Left lung (tissue), 10 donors: ENCODE measurements around the gene SYCP2. TPM values are rescaled to one million over a fixed set of nuclear protein-coding genes. Genes with fewer than 3 reads are reported as not detected.

Source experiments
- ATAC-seq: fragments of 200-7000 bp; cut with Tn5 transposase; one replicate; pipeline ENCODE4 v1.9.1; 2020; ENCODE audit warnings: moderate library complexity
- DNase-seq, 4 donors: peaks; one replicate each; pipeline ENCODE4 v3.0.0-alpha.2; 2013 to 2020
- H3K27ac ChIP-seq, 2 donors: fragments of 200-600 bp; sonication (generic) in 1 of 2; one replicate each; pipeline versions ENCODE4 v1.5.0 to v1.8.0; 2020 to 2021
- H3K27me3 ChIP-seq, 2 donors: fragments of 200-600 bp; sonication (generic) in 1 of 2; one replicate each; pipeline versions ENCODE4 v1.5.0 to v1.8.0; 2020 to 2021
- H3K36me3 ChIP-seq, 2 donors: fragments of 200-600 bp; sonication (generic) in 1 of 2; one replicate each; pipeline versions ENCODE4 v1.5.0 to v1.8.0; 2020 to 2021
- H3K4me1 ChIP-seq, 2 donors: fragments of 200-600 bp; one replicate each; pipeline ENCODE4 v1.8.0; 2021
- H3K4me3 ChIP-seq, 2 donors: fragments of 200-600 bp; sonication (generic) in 1 of 2; one replicate each; pipeline versions ENCODE4 v1.5.0 to v1.8.0; 2020 to 2021; ENCODE audit warnings: mild to moderate bottlenecking in 1 of 2
- H3K9me3 ChIP-seq, 2 donors: fragments of 200-600 bp; sonication (generic) in 1 of 2; one replicate each; pipeline versions ENCODE4 v1.5.0 to v1.8.0; 2020 to 2021
- CTCF ChIP-seq, 2 donors: fragments of 200-600 bp; sonication (generic) in 1 of 2; IDR thresholded peaks; one replicate each; pipeline versions ENCODE4 v1.5.0 to v1.8.0; 2021; ENCODE audit warnings: antibody characterized with exemption in 2 of 2
- intact Hi-C, 2 donors: fragments of 100-400 bp; cut with DNase I; formaldehyde crosslinking; loops; one replicate each; pipeline versions ENCODE4 v1.11.2 to v1.14.2; 2022
- polyA plus RNA-seq, 6 donors: library from polyadenylated mRNA; unstranded; fragments of 120-200 nt; gene quantifications; one replicate each; pipeline ENCODE4 v1.2.1, GENCODE V29; 2013; ENCODE audit not compliant: insufficient read length in 6 of 6
- total RNA-seq, 2 donors: library from RNA; stranded (reverse); fragmentation: NEBNext Ultra II Directional; extraction: Animal tissue kit (Norgen Biotek cat#: 25700); gene quantifications; one replicate each; pipeline ENCODE4 v1.2.1, GENCODE V29; 2021
- donor health status: DM: no; HTN: yes; CAD: no.
- donor health status: DM: no; HTN: no; CAD: no.

Gene SYCP2
- total and polyA plus RNA-seq, 8 donors = 1.8 to 12.0 (median 9.1) TPM

- intact Hi-C loops = no loop called here
- Histone ChIP-seq H3K36me3 (peaks cover 0 to 11% of the 10 kb centered on the region in 2 donors), H3K27ac (peak overlapping the region in 1 of 2 donors; percentile 70), H3K27me3 (no peaks in the 10 kb centered on the region), H3K4me3 (no peak overlapping the region), H3K4me1 (peaks cover 0 to 33% of the 10 kb centered on the region in 2 donors), H3K9me3 (no peaks in the 10 kb centered on the region)
- DNase-seq (no peak), ATAC-seq (no peak)
- TF ChIP-seq CTCF (IDR thresholded peaks at IDR 0.05) = no peak
Measured at GRCh38 chr20:59949911-59950310, 16.5 kb upstream of the SYCP2 start.

- Histone ChIP-seq H3K9me3 (no peaks in the 10 kb centered on the region), H3K4me3 (no peak overlapping the region), H3K4me1 (peaks cover 0 to 39% of the 10 kb centered on the region in 2 donors), H3K36me3 (peaks cover 0 to 20% of the 10 kb centered on the region in 2 donors), H3K27ac (peak overlapping the region in 1 of 2 donors; percentile 70), H3K27me3 (no peaks in the 10 kb centered on the region)
- DNase-seq = peak in 2 of 4 donors; percentile 46 to 79
- peak; percentile 87 for ATAC-seq
- peak; percentile 53 to 62 for TF ChIP-seq CTCF (IDR thresholded peaks at IDR 0.05)
- intact Hi-C loops = no loop called here
Measured at GRCh38 chr20:59948828-59949720, 15.6 kb upstream of the SYCP2 start.

- no peak for TF ChIP-seq CTCF (IDR thresholded peaks at IDR 0.05)
- ATAC-seq (peak; percentile 46), DNase-seq (no peak)
- Histone ChIP-seq H3K27me3 (no peaks in the 10 kb centered on the region), H3K9me3 (no peaks in the 10 kb centered on the region), H3K4me1 (peaks cover 0 to 39% of the 10 kb centered on the region in 2 donors), H3K36me3 (peaks cover 0 to 27% of the 10 kb centered on the region in 2 donors), H3K4me3 (no peak overlapping the region), H3K27ac (peak overlapping the region in 1 of 2 donors; percentile 70)
- intact Hi-C loops = no loop called here
Measured at GRCh38 chr20:59948212-59948611, 14.8 kb upstream of the SYCP2 start.

- Histone ChIP-seq H3K27ac (no peak overlapping the region), H3K9me3 (no peaks in the 10 kb centered on the region), H3K27me3 (no peaks in the 10 kb centered on the region), H3K36me3 (peaks cover 0 to 33% of the 10 kb centered on the region in 2 donors), H3K4me1 (peaks cover 0 to 46% of the 10 kb centered on the region in 2 donors), H3K4me3 (no peak overlapping the region)
- ATAC-seq (no peak), DNase-seq (no peak)
- TF ChIP-seq CTCF (IDR thresholded peaks at IDR 0.05) = no peak
- intact Hi-C loops = no loop called here
Measured at GRCh38 chr20:59947376-59947775, 13.9 kb upstream of the SYCP2 start.

GRCh38 chr20:59945731-59946130 is 12.3 kb upstream of the SYCP2 start:
- intact Hi-C loops = no loop called here
- DNase-seq (no peak), ATAC-seq (no peak)
- Histone ChIP-seq H3K36me3 (peaks cover 0 to 34% of the 10 kb centered on the region in 2 donors), H3K27me3 (no peaks in the 10 kb centered on the region), H3K4me1 (peaks cover 8 to 63% of the 10 kb centered on the region in 2 donors), H3K9me3 (no peaks in the 10 kb centered on the region), H3K4me3 (no peak overlapping the region), H3K27ac (no peak overlapping the region)
- no peak for TF ChIP-seq CTCF (IDR thresholded peaks at IDR 0.05)
